ENCODE data around the gene NLK.
"Not testable (repeated sequence)": the region's sequence is repeated elsewhere in the genome, so short reads cannot be mapped to it uniquely, and the experiment has no call there.

The NLK gene

DNA sequence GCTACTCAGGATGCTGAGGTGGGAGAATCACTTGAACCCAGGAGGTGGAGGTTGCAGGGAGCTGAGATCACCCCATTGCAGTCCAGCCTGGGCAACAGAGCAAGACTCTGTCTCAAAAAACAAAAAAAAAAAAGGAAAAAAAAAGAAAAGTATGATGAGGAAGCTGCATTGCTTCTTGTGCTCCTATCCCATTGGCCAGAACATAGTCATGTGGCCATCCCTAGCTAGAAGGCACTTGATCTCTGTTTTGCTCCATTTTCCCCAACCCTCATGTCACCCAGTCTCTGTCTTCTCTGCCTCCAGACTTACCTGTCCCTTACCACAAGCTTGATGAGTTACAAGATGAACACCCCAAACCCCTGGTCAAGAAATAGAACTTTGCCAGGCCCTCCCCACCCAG lies 163.8 kb downstream of the NLK start:
- CTCF ChIA-PET: no interaction called here
- POLR2A ChIA-PET: interaction anchor here (0.7 kb wide), 1 partner anchor 44 kb away, joined by 4 read pairs; no protein-coding TSS in a partner anchor
- H3K36me3 ChIP-seq (ENCODE audit: control insufficient read depth in 4 of 4, insufficient read depth in 4 of 4, low read length in 3 of 4): no peaks in the 10 kb centered on the region

DNA sequence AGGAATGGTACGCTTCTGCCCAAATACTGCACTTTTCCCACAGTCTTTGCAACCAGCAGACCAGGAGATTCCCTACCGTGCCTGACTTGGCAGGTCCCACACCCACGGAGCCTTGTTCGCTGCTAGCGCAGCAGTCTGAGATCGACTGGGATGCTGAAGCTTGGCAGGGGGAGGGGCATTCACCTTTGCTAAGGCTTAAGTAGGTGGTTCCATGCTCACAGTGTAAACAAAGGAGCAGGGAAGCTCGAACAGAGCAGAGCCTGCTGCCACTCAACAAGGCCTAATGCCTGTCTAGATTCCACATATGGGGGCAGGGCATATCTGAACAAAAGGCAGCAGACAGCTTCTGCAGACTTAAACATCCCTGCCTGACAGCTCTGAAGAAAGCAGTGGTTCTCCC lies 169.3 kb downstream of the NLK start:
- ChIA-PET CTCF (no interaction called here), POLR2A (no interaction called here)
- Histone ChIP-seq H3K36me3 (ENCODE audit: control insufficient read depth in 4 of 4, insufficient read depth in 4 of 4, low read length in 3 of 4) (no peaks in the 10 kb centered on the region), H3K4me3 (ENCODE audit: control insufficient read depth in 1 of 7, extremely low read depth in 1 of 7, insufficient read depth in 4 of 7, low read depth in 2 of 7, low read length in 6 of 7) (no peak overlapping the region), H3K27ac (ENCODE audit: insufficient read depth in 1 of 2, low read depth in 1 of 2, low read length in 2 of 2, poor library complexity in 1 of 2, severe bottlenecking in 2 of 2) (no peak overlapping the region), H3K27me3 (replicated peaks in 2 of 5; ENCODE audit: control insufficient read depth in 4 of 5, insufficient read depth in 5 of 5, low read length in 4 of 5) (no peaks in the 10 kb centered on the region), H3K4me1 (ENCODE audit: control extremely low read depth in 1 of 4, control insufficient read depth in 4 of 4, insufficient read depth in 4 of 4, low read length in 3 of 4) (peaks cover 0 to 2% (median 0%) of the 10 kb centered on the region in 4 experiments), H3K9me3 (ENCODE audit: control extremely low read depth in 1 of 5, control insufficient read depth in 4 of 5, insufficient read depth in 2 of 5, low read depth in 1 of 5, low read length in 4 of 5) (peaks cover 0 to 13% (median 2%) of the 10 kb centered on the region in 5 experiments)
- DNase-seq: no peak
- 97% methylated on average over 7 of the region's 7 CpGs for WGBS (ENCODE audit: insufficient coverage)

More for the DNA sequence above, 163.8 kb downstream of the NLK start:
- no peak for DNase-seq
- Histone ChIP-seq H3K27me3 (replicated peaks in 2 of 5; ENCODE audit: control insufficient read depth in 4 of 5, insufficient read depth in 5 of 5, low read length in 4 of 5) (no peaks in the 10 kb centered on the region), H3K4me1 (ENCODE audit: control extremely low read depth in 1 of 4, control insufficient read depth in 4 of 4, insufficient read depth in 4 of 4, low read length in 3 of 4) (peaks cover 0 to 3% (median 0%) of the 10 kb centered on the region in 4 experiments), H3K4me3 (ENCODE audit: control insufficient read depth in 1 of 7, extremely low read depth in 1 of 7, insufficient read depth in 4 of 7, low read depth in 2 of 7, low read length in 6 of 7) (no peak overlapping the region), H3K27ac (ENCODE audit: insufficient read depth in 1 of 2, low read depth in 1 of 2, low read length in 2 of 2, poor library complexity in 1 of 2, severe bottlenecking in 2 of 2) (no peak overlapping the region), H3K9me3 (ENCODE audit: control extremely low read depth in 1 of 5, control insufficient read depth in 4 of 5, insufficient read depth in 2 of 5, low read depth in 1 of 5, low read length in 4 of 5) (peaks cover 0 to 5% (median 1%) of the 10 kb centered on the region in 5 experiments)

DNA sequence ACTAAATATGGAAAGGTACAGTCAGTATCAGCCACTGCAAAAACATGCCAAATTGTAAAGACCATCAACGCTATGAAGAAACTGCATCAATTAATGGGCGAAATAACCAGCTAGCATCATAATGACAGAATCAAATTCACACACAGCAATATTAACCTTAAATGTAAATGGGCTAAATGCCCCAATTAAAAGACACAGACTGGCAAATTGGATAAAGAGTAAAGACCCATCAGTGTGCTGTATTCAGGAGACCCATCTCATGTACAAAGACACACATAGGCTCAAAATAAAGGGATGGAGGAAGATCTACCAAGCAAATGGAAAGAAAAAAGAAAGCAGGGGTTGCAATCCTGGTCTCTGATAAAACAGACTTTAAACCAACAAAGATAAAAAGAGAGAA lies 171.1 kb downstream of the NLK start:
- H3K27ac ChIP-seq (ENCODE audit: insufficient read depth in 1 of 2, low read depth in 1 of 2, low read length in 2 of 2, poor library complexity in 1 of 2, severe bottlenecking in 2 of 2); DNase-seq; H3K27me3 ChIP-seq (replicated peaks in 2 of 5; ENCODE audit: control insufficient read depth in 4 of 5, insufficient read depth in 5 of 5, low read length in 4 of 5); POLR2A ChIA-PET; H3K4me3 ChIP-seq (ENCODE audit: control insufficient read depth in 1 of 7, extremely low read depth in 1 of 7, insufficient read depth in 4 of 7, low read depth in 2 of 7, low read length in 6 of 7); H3K4me1 ChIP-seq (ENCODE audit: control extremely low read depth in 1 of 4, control insufficient read depth in 4 of 4, insufficient read depth in 4 of 4, low read length in 3 of 4); H3K36me3 ChIP-seq (ENCODE audit: control insufficient read depth in 4 of 4, insufficient read depth in 4 of 4, low read length in 3 of 4): not testable (repeated sequence)
- CTCF ChIA-PET: interaction anchor here (1.2 kb wide), 1 partner anchor 38 kb away, joined by 3 read pairs; no protein-coding TSS in a partner anchor
- H3K9me3 ChIP-seq (ENCODE audit: control extremely low read depth in 1 of 5, control insufficient read depth in 4 of 5, insufficient read depth in 2 of 5, low read depth in 1 of 5, low read length in 4 of 5): peaks cover 0 to 13% (median 2%) of the 10 kb centered on the region in 5 experiments
- WGBS (ENCODE audit: insufficient coverage): no CpG with 5 or more reads among the region's 2 CpGs

DNA sequence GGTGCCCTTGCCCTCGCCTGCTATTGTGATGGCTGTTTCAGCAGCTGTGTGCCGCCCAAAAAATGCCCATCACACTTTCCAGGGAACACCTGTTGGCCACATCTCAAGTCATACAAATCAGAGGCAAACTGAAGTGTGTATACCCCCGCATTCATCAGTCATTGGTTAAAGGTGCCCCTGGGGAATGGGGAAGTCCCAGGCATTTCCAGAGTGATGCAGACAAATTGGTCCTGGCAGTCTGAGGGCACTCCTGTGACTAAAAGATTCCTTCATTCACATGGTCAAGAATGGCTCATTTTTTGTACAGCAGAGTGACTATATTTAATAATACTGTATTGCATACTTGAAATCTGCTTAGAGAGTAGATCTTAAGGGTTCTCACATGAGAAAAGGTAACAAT lies 173.6 kb downstream of the NLK start:
- CTCF ChIA-PET: no interaction called here
- H3K27ac ChIP-seq (ENCODE audit: insufficient read depth in 1 of 2, low read depth in 1 of 2, low read length in 2 of 2, poor library complexity in 1 of 2, severe bottlenecking in 2 of 2): no peak overlapping the region
- peaks cover 0 to 2% (median 0%) of the 10 kb centered on the region in 4 experiments for H3K4me1 ChIP-seq (ENCODE audit: control extremely low read depth in 1 of 4, control insufficient read depth in 4 of 4, insufficient read depth in 4 of 4, low read length in 3 of 4)
- H3K36me3 ChIP-seq (ENCODE audit: control insufficient read depth in 4 of 4, insufficient read depth in 4 of 4, low read length in 3 of 4): no peaks in the 10 kb centered on the region
- H3K27me3 ChIP-seq (replicated peaks in 2 of 5; ENCODE audit: control insufficient read depth in 4 of 5, insufficient read depth in 5 of 5, low read length in 4 of 5): no peaks in the 10 kb centered on the region
- DNase-seq: no peak
- WGBS (ENCODE audit: insufficient coverage): 92% methylated on average over 3 of the region's 3 CpGs
- POLR2A ChIA-PET: no interaction called here
- peaks cover 0 to 9% (median under 1%) of the 10 kb centered on the region in 5 experiments for H3K9me3 ChIP-seq (ENCODE audit: control extremely low read depth in 1 of 5, control insufficient read depth in 4 of 5, insufficient read depth in 2 of 5, low read depth in 1 of 5, low read length in 4 of 5)
- H3K4me3 ChIP-seq (ENCODE audit: control insufficient read depth in 1 of 7, extremely low read depth in 1 of 7, insufficient read depth in 4 of 7, low read depth in 2 of 7, low read length in 6 of 7): no peak overlapping the region

DNA sequence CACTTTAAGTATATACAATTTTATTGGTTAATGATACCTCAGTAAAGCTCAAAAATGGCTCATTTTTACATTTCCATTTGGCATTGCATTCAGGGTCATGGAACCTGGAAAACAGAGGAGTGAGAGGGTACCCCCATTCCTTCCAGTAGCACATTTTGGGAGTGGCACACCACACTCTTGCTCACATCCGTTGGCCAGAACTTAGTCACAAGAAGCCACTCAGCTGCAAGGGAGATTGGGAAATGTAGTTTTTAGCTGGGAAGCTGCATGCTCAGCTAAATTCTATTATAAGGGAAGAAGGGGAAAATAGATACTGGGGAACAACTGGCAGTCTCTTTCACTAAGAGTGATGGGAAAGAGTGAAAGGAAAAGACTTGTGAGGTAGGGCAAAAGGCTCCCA lies 174.1 kb downstream of the NLK start:
- no CpG with 5 or more reads among the region's 1 CpG for WGBS (ENCODE audit: insufficient coverage)
- no peaks in the 10 kb centered on the region for H3K36me3 ChIP-seq (ENCODE audit: control insufficient read depth in 4 of 4, insufficient read depth in 4 of 4, low read length in 3 of 4)
- POLR2A ChIA-PET: no interaction called here
- H3K27ac ChIP-seq (ENCODE audit: insufficient read depth in 1 of 2, low read depth in 1 of 2, low read length in 2 of 2, poor library complexity in 1 of 2, severe bottlenecking in 2 of 2): no peak overlapping the region
- H3K4me1 ChIP-seq (ENCODE audit: control extremely low read depth in 1 of 4, control insufficient read depth in 4 of 4, insufficient read depth in 4 of 4, low read length in 3 of 4): peaks cover 0 to 2% (median 0%) of the 10 kb centered on the region in 4 experiments
- CTCF ChIA-PET: interaction anchor here (1.0 kb wide), 1 partner anchor 36 kb away, joined by 3 read pairs; no protein-coding TSS in a partner anchor
- no peak overlapping the region for H3K4me3 ChIP-seq (ENCODE audit: control insufficient read depth in 1 of 7, extremely low read depth in 1 of 7, insufficient read depth in 4 of 7, low read depth in 2 of 7, low read length in 6 of 7)
- peak in 1 of 3 donors; percentile 21 for DNase-seq
- no peaks in the 10 kb centered on the region for H3K27me3 ChIP-seq (replicated peaks in 2 of 5; ENCODE audit: control insufficient read depth in 4 of 5, insufficient read depth in 5 of 5, low read length in 4 of 5)
- peaks cover 0 to 7% (median 0%) of the 10 kb centered on the region in 5 experiments for H3K9me3 ChIP-seq (ENCODE audit: control extremely low read depth in 1 of 5, control insufficient read depth in 4 of 5, insufficient read depth in 2 of 5, low read depth in 1 of 5, low read length in 4 of 5)

DNA sequence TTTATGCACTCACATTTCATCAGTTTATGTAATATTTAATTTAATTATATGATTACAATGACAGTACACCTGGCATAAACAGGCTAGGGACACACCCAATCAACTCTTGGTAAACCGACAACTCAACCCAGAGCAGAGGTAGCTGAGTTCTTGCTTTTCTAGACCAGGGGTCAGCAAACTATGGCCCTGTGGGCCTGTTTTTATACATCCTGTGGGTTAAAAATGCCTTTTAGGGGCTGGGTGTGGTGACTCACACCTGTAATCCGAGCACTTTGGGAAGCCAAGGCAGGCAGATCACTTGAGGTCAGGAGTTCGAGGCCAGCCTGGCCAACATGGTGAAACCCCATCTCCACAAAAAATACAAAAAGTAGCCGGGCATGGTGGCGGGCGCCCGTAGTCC lies 177.3 kb downstream of the NLK start:
- ChIA-PET CTCF (no interaction called here), POLR2A (no interaction called here)
- no peaks in the 10 kb centered on the region for H3K9me3 ChIP-seq (ENCODE audit: control extremely low read depth in 1 of 5, control insufficient read depth in 4 of 5, insufficient read depth in 2 of 5, low read depth in 1 of 5, low read length in 4 of 5)
- WGBS (ENCODE audit: insufficient coverage): 97% methylated on average over 5 of the region's 7 CpGs
- H3K4me3 ChIP-seq (ENCODE audit: control insufficient read depth in 1 of 7, extremely low read depth in 1 of 7, insufficient read depth in 4 of 7, low read depth in 2 of 7, low read length in 6 of 7): no peak overlapping the region
- H3K4me1 ChIP-seq (ENCODE audit: control extremely low read depth in 1 of 4, control insufficient read depth in 4 of 4, insufficient read depth in 4 of 4, low read length in 3 of 4): peaks cover 0 to 2% (median 0%) of the 10 kb centered on the region in 4 experiments
- DNase-seq: no peak
- no peaks in the 10 kb centered on the region for H3K27me3 ChIP-seq (replicated peaks in 2 of 5; ENCODE audit: control insufficient read depth in 4 of 5, insufficient read depth in 5 of 5, low read length in 4 of 5)
- no peak overlapping the region for H3K27ac ChIP-seq (ENCODE audit: insufficient read depth in 1 of 2, low read depth in 1 of 2, low read length in 2 of 2, poor library complexity in 1 of 2, severe bottlenecking in 2 of 2)
- H3K36me3 ChIP-seq (ENCODE audit: control insufficient read depth in 4 of 4, insufficient read depth in 4 of 4, low read length in 3 of 4): peaks cover 0 to 2% (median 0%) of the 10 kb centered on the region in 4 experiments

DNA sequence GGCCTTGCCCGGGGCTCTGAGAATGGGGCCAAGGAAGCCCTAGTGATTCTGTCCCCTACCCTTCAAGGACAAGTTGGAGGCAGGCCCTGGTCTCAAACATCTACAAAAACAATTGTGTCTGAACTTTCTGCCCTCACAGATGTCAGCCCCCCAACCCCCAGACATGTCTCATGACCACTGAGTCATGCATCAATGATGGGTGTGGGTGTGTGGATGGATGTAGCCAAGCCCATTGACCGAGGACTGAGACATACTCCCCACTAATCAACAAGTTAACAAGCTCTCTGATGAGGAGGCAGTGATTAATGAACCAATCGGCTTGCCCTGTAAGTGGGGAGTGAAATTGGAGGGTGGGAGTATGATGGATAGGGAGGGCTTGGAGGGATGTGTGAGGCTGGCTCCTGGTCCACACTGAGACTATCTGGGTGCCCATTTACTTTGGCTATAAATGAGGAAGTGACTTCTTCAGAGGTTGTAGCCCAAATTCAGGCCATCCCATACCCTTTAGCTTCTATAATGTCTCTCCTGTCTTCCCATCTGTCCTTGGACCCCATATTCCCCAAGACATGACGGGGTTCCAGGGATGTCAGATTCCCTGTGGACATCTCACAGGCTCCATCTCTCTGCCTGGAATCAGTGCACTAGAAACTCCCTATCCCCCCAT lies 179.4 kb downstream of the NLK start:
- POLR2A ChIA-PET: no interaction called here
- peaks cover 0 to under 1% (median 0%) of the 10 kb centered on the region in 4 experiments for H3K4me1 ChIP-seq (ENCODE audit: control extremely low read depth in 1 of 4, control insufficient read depth in 4 of 4, insufficient read depth in 4 of 4, low read length in 3 of 4)
- WGBS (ENCODE audit: insufficient coverage): 100% methylated on average over 2 of the region's 4 CpGs
- H3K27ac ChIP-seq (ENCODE audit: insufficient read depth in 1 of 2, low read depth in 1 of 2, low read length in 2 of 2, poor library complexity in 1 of 2, severe bottlenecking in 2 of 2): no peak overlapping the region
- CTCF ChIA-PET: no interaction called here
- H3K27me3 ChIP-seq (replicated peaks in 2 of 5; ENCODE audit: control insufficient read depth in 4 of 5, insufficient read depth in 5 of 5, low read length in 4 of 5): peaks cover 0 to 9% (median 6%) of the 10 kb centered on the region in 5 experiments
- H3K36me3 ChIP-seq (ENCODE audit: control insufficient read depth in 4 of 4, insufficient read depth in 4 of 4, low read length in 3 of 4): peaks cover 0 to 2% (median 0%) of the 10 kb centered on the region in 4 experiments
- no peaks in the 10 kb centered on the region for H3K9me3 ChIP-seq (ENCODE audit: control extremely low read depth in 1 of 5, control insufficient read depth in 4 of 5, insufficient read depth in 2 of 5, low read depth in 1 of 5, low read length in 4 of 5)
- no peak for DNase-seq
- no peak overlapping the region for H3K4me3 ChIP-seq (ENCODE audit: control insufficient read depth in 1 of 7, extremely low read depth in 1 of 7, insufficient read depth in 4 of 7, low read depth in 2 of 7, low read length in 6 of 7)

Measured in common myeloid progenitor, CD34-positive (primary cell).